GM21526 (cell line): ENCODE measurements around the gene ZNF333.
"Not testable (repeated sequence)": the region's sequence is repeated elsewhere in the genome, so short reads cannot be mapped to it uniquely, and the experiment has no call there.

Experiments
- ATAC-seq: cut with Tn5 transposase; IDR thresholded peaks from one replicate; pipeline ENCODE4 v1.9.1; 2021; ENCODE audit warnings: moderate library complexity; ENCODE audit not compliant: unreplicated experiment, low FRiP score

Gene ZNF333

DNA sequence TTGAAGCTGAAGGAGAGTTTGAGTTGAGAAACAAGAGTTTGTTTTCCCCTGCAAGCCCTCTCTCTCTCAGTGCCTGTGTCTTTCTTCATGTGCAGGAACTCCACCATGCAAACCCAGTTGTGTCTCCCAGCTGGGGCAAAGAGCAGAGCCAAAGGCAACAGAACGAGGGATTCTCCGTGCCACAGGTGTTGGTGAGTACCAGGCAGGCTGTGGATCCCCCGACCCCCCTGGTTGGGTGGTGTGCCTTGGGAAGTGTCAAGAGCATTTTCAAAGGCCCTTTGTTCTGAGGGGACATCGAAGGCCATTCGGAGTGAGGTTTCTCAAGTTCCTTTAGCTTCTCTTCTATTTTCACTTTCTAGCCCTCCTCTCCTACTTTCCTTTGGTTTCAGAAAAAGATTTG, 5.6 kb downstream of the ZNF333 start:
- ATAC-seq, result no peak

DNA sequence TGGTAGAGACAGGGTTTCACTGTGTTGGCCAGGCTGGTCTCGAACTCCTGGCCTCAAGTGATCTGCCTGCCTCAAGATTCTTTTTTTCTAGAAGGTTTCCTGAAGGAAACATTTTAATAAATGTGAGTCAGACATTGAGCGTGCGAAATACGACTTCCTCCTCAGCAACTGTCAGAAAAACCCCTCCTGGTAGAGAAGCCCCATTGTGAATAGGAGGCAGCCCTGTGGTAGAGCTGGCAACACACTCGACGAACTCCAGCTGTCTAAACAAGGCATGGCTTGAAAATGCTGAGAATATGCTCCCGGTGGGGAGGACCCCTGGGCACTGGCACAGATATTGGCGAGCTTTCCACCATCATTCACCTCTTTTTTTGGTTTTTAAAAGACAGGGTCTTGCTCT, 9.8 kb downstream of the ZNF333 start:
- no peak for ATAC-seq

DNA sequence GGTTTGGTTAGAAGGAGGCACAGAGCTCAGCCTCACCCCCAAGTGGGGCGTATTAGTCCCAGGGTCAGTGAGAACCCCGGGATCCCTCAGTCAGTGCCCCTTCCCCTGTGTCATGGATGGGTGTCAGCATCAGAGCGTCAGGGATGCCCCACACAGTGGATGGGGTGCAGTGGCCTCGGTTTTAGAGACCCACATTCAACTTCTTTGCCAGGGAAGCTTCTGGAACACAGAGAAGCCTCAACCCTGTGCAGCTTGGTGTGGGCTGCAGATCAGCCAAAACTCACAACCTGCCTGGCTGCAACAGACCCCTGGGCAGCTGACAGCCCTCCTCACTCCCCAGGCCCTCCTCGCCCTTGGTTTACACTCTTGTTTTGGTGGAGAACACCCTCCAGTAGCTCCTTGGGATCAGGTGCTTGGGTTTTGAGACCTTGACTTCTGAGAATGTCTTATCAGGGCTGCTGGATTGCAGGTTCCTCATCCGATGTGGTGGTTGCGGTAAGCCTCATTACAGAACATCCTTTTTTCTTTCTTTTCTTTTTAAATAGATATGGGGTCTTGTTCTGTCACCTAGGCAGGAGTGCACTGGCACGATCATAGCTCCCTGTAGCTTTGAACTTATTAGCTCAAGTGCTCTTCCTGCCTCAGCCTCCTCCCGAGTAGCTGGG, 11.0 kb downstream of the ZNF333 start:
- no peak for ATAC-seq

DNA sequence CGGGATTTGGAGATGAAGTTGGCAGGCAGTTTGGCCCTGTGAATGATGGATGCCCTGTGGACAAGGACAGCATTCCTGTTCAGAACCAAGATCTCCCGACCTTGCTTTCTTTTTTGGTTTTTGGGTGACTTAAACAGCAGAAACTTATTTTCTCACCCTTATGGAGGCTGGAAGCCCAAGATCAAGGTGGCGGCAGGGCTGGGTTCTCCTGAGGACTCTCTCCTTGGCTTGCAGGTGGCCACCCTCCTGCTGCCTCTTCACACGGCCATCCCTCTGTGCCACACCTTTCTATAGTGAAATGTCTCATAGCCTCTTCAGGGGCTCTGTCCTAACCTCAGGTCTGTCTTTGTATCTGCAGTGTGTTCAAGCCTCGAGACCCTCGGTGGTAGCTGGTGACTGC, 14.0 kb downstream of the ZNF333 start:
- no peak for ATAC-seq

DNA sequence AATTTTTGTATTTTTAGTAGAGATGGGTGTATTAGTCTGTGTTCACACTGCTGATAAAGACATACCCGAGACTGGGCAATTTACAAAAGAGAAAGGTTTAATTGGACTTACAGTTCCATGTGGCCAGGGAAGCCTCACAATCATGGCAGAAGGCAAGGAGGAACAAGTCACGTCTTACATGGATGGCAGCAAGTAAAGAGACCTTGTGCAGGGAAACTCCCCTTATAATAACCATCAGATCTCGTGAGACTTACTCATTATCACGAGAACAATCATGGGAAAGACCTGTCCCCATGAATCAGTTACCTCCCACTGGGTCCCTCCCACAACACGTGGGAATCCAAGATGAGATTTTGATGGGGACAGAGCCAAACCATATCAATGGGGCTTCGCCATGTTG, 14.6 kb downstream of the ZNF333 start:
- no peak for ATAC-seq

DNA sequence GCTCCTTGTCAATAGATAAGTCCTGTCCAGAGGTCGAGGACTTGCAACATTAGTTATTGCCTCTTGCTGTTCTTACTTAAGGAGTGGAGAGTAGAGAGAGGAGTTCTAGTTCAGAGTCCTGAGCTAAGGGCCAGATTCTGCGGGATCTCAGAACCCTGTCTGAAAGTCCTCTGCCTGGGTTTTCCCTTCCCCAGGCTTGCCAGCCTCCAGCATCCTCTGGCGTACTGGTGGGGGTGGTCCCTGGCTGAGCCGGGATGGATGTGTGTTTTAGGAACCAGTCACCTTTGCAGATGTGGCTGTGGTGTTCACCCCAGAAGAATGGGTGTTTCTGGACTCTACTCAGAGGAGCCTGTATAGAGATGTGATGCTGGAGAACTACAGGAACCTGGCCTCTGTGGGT, 26.0 kb downstream of the ZNF333 start:
- no peak for ATAC-seq

DNA sequence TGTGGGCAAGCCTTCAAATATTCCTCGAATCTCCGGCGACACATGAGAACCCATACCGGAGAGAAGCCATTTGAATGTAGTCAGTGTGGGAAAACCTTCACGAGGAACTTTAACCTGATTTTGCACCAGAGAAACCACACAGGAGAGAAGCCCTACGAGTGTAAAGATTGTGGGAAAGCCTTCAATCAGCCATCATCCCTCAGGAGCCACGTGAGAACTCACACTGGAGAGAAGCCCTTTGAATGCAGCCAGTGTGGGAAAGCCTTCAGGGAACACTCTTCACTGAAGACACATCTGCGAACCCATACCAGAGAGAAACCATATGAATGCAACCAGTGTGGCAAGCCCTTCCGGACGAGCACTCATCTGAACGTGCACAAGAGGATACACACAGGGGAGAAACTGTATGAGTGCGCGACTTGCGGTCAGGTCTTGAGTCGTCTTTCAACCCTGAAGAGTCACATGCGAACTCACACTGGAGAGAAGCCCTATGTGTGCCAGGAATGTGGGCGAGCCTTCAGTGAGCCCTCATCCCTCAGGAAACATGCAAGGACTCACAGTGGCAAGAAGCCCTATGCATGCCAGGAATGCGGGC, 28.8 kb downstream of the ZNF333 start:
- ATAC-seq, result no peak

DNA sequence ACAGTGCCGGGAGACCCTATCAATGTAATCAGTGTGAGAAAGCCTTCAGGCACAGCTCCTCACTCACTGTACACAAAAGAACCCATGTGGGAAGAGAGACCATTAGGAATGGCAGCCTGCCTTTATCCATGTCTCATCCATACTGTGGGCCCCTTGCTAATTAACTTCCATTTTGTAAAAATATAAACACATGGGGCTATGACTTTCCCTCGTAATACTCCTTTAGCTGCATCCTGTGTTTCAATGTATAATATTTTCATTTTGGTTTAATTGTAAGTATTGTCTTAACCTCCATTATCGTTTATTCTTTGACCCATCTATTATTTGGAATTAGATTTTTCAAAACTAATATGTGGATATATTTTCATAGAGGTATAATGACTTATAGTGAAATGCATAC, 29.3 kb downstream of the ZNF333 start:
- ATAC-seq, result no peak

DNA sequence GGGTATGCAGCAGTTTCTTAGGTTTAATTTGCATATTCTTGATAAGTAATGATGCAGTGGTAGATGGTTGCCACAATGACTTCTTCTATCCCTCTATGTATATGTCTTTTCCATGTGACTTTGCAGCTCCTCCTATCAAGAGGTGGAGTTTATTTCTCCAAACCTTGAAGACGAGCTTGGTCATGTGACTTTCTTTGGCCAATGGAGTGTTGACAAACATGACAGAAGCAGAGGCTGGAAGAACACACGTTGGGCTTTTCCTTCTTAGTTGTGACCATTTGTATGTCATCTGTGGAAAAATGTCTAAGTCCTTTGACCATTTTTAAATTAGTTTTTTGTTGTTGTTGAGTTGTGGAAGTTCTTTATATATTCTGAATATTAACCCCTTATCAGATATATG, 32.3 kb downstream of the ZNF333 start:
- ATAC-seq, result no peak

DNA sequence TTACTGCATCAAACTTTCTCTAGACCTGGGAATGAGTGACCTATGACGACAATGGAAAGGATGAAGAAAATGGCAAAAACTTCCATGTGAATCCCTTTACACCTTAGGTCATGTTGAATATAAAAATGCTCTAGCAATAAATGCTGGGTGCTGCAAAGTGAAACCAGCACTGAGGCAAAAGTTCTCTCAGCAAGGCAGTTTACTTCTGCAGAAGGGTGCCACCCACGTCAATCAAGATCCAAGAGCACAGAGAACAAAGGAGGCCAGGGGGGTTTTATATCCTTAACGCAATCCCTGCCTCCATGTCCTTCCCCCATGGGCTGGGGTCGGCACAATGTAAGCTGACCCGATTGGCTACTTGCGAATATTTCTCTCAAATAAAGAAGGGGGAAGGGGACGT, 38.7 kb downstream of the ZNF333 start:
- no peak for ATAC-seq

DNA sequence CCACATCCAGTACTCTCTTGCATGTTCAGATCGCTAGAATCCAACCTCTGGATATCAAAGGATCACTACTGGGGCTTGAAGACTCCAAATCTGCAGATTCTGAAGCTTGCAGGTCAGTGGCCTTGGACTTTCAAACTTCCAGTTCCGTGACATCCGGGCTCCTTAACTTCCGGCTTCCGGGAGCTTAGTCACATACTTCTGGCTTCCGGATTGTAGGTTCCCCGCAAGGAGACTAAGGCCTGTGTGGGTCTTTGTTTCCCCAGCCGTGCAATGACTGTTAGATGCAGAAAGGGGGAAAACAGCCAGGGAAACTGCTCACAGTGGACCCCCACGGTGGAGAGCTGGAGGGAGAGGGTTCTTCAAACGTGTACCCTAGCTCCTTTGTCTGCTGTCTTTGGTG, 41.4 kb downstream of the ZNF333 start:
- no peak for ATAC-seq

DNA sequence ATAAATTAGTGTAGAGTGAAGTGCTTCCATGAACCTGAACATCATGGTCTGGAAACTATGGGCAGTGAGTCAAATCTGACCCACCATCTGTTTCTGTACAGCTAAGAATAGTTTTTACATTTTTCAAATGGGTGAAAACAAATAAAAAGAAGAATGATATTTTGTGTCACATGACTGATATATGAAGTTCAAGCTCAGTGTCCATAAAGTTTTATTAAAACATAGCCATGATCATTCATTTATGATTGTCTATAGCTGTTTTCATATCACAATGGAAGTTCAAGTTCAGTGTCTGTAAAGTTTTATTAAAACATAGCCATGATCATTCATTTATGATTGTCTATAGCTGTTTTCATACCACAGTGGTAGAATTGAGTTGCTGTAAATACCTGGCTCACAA, 42.7 kb downstream of the ZNF333 start:
- ATAC-seq, result no peak

DNA sequence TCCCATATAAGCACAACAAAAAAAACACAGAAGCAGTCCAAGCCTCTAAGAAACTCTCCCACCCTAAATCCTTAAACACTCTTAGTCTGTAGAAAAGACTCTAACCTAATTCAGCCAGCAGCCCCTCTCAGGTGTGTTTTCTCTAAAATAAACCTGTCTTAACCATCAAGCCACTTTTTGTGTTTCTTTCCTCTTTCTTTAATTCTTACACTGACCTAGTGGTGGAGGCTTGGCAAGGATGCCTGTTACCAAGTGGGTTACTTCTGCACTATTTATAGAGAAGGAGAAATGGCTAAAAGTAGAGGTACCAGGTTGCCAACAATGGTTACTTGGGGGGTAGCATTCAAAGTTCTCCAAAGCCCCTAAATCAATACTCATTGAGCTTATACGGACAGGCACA, 43.7 kb downstream of the ZNF333 start:
- no peak for ATAC-seq

DNA sequence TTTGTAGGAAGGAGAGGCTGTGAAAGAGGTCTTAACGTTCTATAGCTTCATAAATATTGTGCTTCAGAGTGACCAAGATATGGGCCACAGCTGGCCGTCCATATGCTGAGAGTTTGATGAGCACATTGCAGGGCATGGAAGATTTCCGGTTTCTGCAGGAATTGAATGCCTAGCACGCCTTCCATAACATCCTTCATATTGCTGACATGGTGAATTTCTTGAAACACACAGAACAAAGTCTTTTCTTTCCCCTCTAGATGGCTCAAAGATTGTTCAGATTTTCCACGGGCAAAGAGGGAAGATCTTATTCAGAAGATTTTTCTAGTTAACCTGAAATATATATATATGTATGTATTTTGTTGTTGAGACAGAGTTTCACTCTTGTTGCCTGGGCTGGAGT, 46.1 kb downstream of the ZNF333 start:
- no peak for ATAC-seq

DNA sequence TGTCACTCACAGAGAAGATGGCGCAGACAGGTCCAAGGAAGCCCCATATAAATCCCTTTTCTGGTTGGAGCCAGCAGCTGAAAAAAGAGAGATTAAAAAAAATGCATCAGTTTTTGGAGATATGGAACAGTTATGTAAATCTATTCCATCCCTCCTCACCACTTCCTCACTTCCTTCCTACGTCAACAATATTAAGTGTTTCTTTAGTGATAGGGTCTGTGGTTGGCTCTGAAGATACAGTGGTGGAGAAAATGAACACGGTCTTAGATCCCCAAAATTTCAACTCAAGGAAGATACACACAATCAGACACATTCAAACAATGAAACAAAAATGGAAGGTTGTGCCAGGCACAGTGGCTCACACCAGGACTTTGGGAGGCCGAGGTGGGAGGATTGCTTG, 57.0 kb downstream of the ZNF333 start:
- ATAC-seq, result no peak

DNA sequence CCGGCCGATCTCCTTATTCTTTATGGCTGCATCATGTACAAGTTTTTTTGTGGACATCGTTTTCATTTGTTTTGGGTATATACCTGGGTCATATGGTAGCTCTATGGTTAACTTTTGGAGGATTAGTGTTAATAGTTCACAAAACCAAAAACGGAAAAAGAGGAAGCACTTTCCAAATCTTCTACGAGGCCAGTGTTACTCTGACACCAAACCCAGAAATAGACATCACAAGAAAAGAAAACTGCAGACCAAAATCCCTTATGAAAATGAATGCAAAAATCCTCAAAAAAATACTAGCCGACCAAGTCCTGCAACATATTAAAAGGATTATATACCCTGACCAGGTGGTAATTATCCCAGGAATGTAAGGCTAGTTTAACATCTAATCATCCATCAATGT, 58.8 kb downstream of the ZNF333 start:
- ATAC-seq, result no peak

DNA sequence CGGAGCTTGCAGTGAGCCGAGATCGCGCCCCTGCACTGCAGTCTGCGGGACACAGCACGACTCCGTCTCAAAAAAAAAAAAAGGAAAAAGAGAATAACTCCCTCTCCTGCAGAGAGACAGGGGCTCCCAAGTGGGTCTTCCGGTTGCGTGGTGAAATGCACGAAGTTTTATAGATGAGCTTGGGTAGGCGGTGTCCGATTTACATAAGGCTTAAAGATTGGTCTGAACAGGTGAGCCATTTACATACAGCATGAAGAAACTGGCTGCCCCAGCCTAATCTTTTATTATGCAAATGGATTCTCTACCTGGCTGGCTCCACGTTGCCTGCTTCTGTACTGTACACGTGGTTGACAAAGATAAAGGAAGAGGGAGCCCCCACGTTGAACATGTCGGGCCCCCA, 69.0 kb downstream of the ZNF333 start:
- no peak for ATAC-seq

DNA sequence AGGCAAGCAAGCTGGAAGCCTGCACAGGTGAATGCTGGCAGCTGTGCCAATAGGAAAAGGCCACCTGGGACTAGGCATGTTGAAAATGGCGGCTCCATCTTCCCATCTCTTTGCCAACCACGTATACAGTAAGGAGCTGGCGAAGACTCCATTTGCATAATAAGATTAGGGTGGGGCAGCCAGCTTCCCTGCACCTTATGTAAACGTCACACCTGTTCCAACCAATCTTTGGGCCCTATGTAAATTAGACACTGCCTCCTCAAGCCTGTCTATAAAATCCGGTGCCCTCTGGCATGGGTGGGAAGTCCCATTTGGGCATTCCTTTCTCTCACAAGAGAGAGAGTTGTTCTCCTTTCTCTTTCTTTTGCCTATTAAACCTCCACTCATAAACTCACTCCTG, 71.8 kb downstream of the ZNF333 start:
- no peak for ATAC-seq

DNA sequence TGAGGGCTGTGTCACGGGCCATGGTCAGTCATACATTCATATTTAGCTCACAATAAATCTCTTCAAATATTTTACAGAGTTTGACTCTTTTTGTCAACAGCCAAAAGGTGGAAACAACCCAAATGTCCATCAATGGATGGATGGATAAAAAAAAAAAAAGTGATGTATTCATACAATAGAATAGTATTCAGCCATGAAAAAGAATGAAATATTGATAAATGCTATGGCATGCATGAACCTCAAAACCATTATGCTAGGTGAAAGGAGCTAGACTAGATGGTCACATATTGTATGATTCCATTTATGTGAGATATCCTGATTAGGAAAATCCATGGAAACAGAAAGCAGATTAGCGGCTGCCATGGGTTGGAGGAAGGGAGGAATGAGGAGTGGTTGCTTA, 72.3 kb downstream of the ZNF333 start:
- no peak for ATAC-seq

DNA sequence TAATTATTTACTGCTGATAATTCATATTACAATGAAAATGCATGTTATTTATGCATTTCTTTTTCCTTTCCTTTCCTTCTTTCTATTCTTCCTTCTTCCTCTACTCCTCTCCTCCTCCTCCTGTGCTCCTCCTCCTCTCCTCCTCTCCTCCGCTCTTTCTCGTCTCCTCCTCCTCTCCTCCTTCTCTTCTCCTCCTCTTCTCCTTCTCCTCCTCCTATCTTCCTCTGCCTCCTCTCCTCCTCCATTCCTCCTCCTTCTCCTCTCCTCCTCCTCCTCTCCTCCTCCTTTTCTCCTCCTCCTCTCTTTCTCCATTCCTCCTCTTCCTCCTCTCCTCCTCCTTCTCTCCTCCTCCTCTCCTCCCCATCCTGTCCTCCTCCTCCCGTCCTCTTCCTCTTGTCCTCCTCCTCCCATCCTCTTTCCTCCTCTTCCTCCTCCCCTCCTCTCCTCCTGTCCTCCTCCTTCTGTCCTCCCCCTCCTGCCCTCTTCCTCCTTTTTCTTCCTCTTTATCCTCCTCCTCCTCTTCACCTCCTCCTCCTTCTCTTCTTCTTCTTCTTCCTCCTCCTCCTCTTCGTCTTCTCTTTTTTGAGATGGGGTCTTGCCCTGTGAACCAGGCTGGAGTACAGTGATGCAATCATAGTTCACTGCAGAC, 73.8 kb downstream of the ZNF333 start:
- no peak for ATAC-seq

DNA sequence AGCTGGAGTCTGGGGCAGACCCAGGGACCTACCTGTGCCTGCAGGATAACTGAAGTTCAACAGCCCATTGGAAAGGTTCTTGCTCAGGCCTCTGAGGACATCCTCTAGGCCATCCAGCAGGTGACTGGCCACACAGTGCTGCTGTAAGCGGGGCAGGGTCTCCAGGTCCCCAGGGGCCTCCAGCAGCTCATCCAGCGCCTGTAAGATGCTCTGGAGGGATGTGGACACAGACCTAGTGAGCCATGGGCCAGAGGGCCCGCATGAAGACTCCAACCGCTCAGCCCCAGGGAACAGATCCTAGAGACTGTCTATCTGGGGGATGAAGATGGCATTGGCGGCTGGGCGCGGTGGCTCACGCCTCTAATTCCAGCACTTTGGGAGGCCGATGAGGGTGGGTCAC, 74.6 kb downstream of the ZNF333 start:
- no peak for ATAC-seq

DNA sequence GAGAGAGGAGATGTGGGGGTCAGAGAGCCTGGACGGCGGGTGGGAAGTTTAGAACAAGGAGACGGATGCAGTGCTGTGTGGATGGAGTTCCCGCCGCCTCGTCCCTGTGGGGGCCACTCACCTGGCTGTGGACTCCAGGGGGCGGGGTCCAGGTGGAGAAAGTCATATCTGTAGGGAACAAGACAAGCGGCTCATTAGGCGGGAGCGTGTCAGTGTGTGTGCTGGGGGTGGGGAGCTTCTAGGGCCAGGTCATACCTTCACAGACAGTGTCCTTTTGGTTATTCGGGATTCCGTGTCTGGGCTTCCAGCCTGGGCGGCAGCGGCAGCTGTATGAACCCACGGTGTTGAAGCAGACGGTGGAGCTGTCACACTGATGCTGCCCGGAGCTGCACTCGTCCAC, 75.6 kb downstream of the ZNF333 start:
- not testable (repeated sequence) for ATAC-seq
